Chondrocyte (in vitro differentiated cells): ENCODE data around the gene CASK. TPM values are rescaled to one million over a fixed set of nuclear protein-coding genes. Genes with fewer than 3 reads are reported as not detected.

ENCODE experiments used
- DNase-seq: peaks from one replicate; pipeline ENCODE4 v3.0.0; 2021; ENCODE audit warnings: mixed read lengths, low spot score
- H3K27ac Mint-ChIP-seq: one replicate; pipeline ENCODE4 v1.8.0; 2021; ENCODE audit warnings: mild to moderate bottlenecking, moderate library complexity, mixed read lengths; ENCODE audit not compliant: unreplicated experiment
- H3K27me3 Mint-ChIP-seq: 2 replicates; pipeline ENCODE4 v1.8.0; 2021; ENCODE audit warnings: low read depth, mixed read lengths
- H3K36me3 Mint-ChIP-seq: 2 replicates; pipeline ENCODE4 v1.8.0; 2021; ENCODE audit warnings: low read depth, mixed read lengths
- H3K4me1 Mint-ChIP-seq: 2 replicates; pipeline ENCODE4 v1.8.0; 2021; ENCODE audit warnings: low read depth, mild to moderate bottlenecking, mixed read lengths
- H3K4me3 Mint-ChIP-seq: one replicate; pipeline ENCODE4 v1.8.0; 2021; ENCODE audit warnings: mild to moderate bottlenecking, moderate library complexity, mixed read lengths; ENCODE audit not compliant: unreplicated experiment
- H3K9me3 Mint-ChIP-seq: 2 replicates; pipeline ENCODE4 v1.8.0; 2021; ENCODE audit warnings: low read depth, mixed read lengths
- CTCF ChIP-seq: fragments of 200-600 bp; sonication (generic); IDR thresholded peaks from 2 replicates; pipeline ENCODE4 v1.5.0; 2021; ENCODE audit warnings: antibody characterized with exemption, mild to moderate bottlenecking, moderate library complexity
- total RNA-seq: library from RNA; stranded (reverse); gene quantifications from 3 replicates; pipeline ENCODE4 v1.2.1, GENCODE V29; 2021

CASK gene
- total RNA-seq, 1 donor from 2014 or later, result 44.9 TPM

GRCh38 chrX:41693024-41693423 lies 230.3 kb downstream of the CASK start:
- peaks cover 6% of the 10 kb centered on the region for H3K9me3 Mint-ChIP-seq
- DNase-seq, result no peak
- H3K27ac Mint-ChIP-seq, result no peak overlapping the region
- no peak overlapping the region for H3K4me3 Mint-ChIP-seq
- no peak for TF ChIP-seq CTCF
- H3K4me1 Mint-ChIP-seq, result peaks cover 29% of the 10 kb centered on the region
- H3K36me3 Mint-ChIP-seq, result peaks cover 1% of the 10 kb centered on the region
- H3K27me3 Mint-ChIP-seq, result no peaks in the 10 kb centered on the region

GRCh38 chrX:41692162-41692749 lies 231.1 kb downstream of the CASK start:
- Mint-ChIP-seq H3K27me3 (no peaks in the 10 kb centered on the region), H3K4me3 (no peak overlapping the region), H3K4me1 (peaks cover 29% of the 10 kb centered on the region), H3K27ac (peak overlapping the region; percentile 13), H3K36me3 (no peaks in the 10 kb centered on the region), H3K9me3 (peaks cover 6% of the 10 kb centered on the region)
- TF ChIP-seq CTCF, result no peak
- no peak for DNase-seq

GRCh38 chrX:41689711-41690110 lies 233.6 kb downstream of the CASK start:
- Mint-ChIP-seq H3K4me3 (no peak overlapping the region), H3K27me3 (no peaks in the 10 kb centered on the region), H3K27ac (no peak overlapping the region), H3K36me3 (no peaks in the 10 kb centered on the region), H3K9me3 (peaks cover 3% of the 10 kb centered on the region), H3K4me1 (peaks cover 20% of the 10 kb centered on the region)
- DNase-seq, result no peak
- no peak for TF ChIP-seq CTCF

GRCh38 chrX:41688835-41689234 lies 234.5 kb downstream of the CASK start, which contains the start of gene GPR34:
TSS of gene GPR34 (plus strand) at chrX:41688973. CDS start at chrX:41695634, 6,661 bp downstream.
- TF ChIP-seq CTCF, result no peak
- DNase-seq, result no peak
- Mint-ChIP-seq H3K9me3 (peaks cover 2% of the 10 kb centered on the region), H3K4me1 (peaks cover 13% of the 10 kb centered on the region), H3K36me3 (no peaks in the 10 kb centered on the region), H3K4me3 (no peak within 1 kb of the TSS), H3K27me3 (no peaks in the 10 kb centered on the region), H3K27ac (no peak within 1 kb of the TSS)

GRCh38 chrX:41688156-41688555 lies 235.2 kb downstream of the CASK start:
- TF ChIP-seq CTCF, result no peak
- Mint-ChIP-seq H3K9me3 (peaks cover 4% of the 10 kb centered on the region), H3K4me3 (no peak overlapping the region), H3K4me1 (peaks cover 9% of the 10 kb centered on the region), H3K27me3 (no peaks in the 10 kb centered on the region), H3K36me3 (no peaks in the 10 kb centered on the region), H3K27ac (no peak overlapping the region)
- no peak for DNase-seq
